ENCODE results near the gene ASIC1. TPM values are rescaled to one million over a fixed set of nuclear protein-coding genes. Genes with fewer than 3 reads are reported as not detected.

The ASIC1 gene
- total and polyA plus RNA-seq, 2 of the 13 experiments (the other 11 are each of a cell fraction or from before 2014, with no cell fraction given): 0.44 to 1.5 TPM

- TF ChIP-seq ZNF235 (CRISPR knock-in tag; IDR thresholded peaks at IDR 0.05; ENCODE audit: borderline replicate concordance): no peak
- TF ChIP-seq, protein P1, sequence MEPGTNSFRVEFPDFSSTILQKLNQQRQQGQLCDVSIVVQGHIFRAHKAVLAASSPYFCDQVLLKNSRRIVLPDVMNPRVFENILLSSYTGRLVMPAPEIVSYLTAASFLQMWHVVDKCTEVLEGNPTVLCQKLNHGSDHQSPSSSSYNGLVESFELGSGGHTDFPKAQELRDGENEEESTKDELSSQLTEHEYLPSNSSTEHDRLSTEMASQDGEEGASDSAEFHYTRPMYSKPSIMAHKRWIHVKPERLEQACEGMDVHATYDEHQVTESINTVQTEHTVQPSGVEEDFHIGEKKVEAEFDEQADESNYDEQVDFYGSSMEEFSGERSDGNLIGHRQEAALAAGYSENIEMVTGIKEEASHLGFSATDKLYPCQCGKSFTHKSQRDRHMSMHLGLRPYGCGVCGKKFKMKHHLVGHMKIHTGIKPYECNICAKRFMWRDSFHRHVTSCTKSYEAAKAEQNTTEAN (CRISPR knock-in tag; conservative IDR thresholded peaks at IDR 0.05): no peak
- peak in 1 of 2 experiments; percentile 30; a peak in 1 of 4 replicates for TF ChIP-seq NR2F1 (CRISPR knock-in tag; IDR thresholded peaks at IDR 0.05)
- no peak for TF ChIP-seq SALL1 (CRISPR knock-in tag; IDR thresholded peaks at IDR 0.05)
- TF ChIP-seq ZNF232 (CRISPR knock-in tag; IDR thresholded peaks at IDR 0.05; ENCODE audit: borderline replicate concordance): no peak
- no peak; the same call in 1 of the 2 replicates for TF ChIP-seq AFF4 (CRISPR knock-in tag; IDR thresholded peaks at IDR 0.05)
- no peak for TF ChIP-seq ZNF549 (CRISPR knock-in tag; IDR thresholded peaks at IDR 0.05)
- TF ChIP-seq KMT2B (CRISPR knock-in tag; IDR thresholded peaks at IDR 0.05): no peak
- no peak for TF ChIP-seq SIN3B (IDR thresholded peaks at IDR 0.05; ENCODE audit: low read length)
- TF ChIP-seq ZHX2 (IDR thresholded peaks at IDR 0.05; ENCODE audit: low read depth): no peak
- no peak for TF ChIP-seq ZHX2 (CRISPR knock-in tag; IDR thresholded peaks at IDR 0.05; ENCODE audit: borderline replicate concordance)
- no peak for TF ChIP-seq SIX1 (CRISPR knock-in tag; IDR thresholded peaks at IDR 0.05; ENCODE audit: borderline replicate concordance)
- TF ChIP-seq NFYB (CRISPR knock-in tag; IDR thresholded peaks at IDR 0.05): no peak
- TF ChIP-seq PCBP1 (IDR thresholded peaks at IDR 0.05; ENCODE audit: borderline replicate concordance, low read depth, low read length): no peak
- TF ChIP-seq NR3C1 (CRISPR knock-in tag; IDR thresholded peaks at IDR 0.05): no peak
- no peak for TF ChIP-seq ZSCAN22 (CRISPR knock-in tag; IDR thresholded peaks at IDR 0.05)
- TF ChIP-seq ZNF777 (CRISPR knock-in tag; IDR thresholded peaks at IDR 0.05): peak; percentile 39; the same call in 1 of the 2 replicates
- TF ChIP-seq SP4 (CRISPR knock-in tag; IDR thresholded peaks at IDR 0.05): no peak
Observed at GRCh38 chr12:50110762-50111351, 53.5 kb downstream of the ASIC1 start (continued).

Measured in HepG2 (cell line).